ENCODE measurements around the gene HEPH. TPM values are rescaled to one million over a fixed set of nuclear protein-coding genes. Genes with fewer than 3 reads are reported as not detected.
"Not testable (repeated sequence)": the region's sequence is repeated elsewhere in the genome, so short reads cannot be mapped to it uniquely, and the experiment has no call there.

The HEPH gene
- total RNA-seq = 10 to 100 TPM in 1 of 8 experiments, 1 to 10 TPM in 6, under 1 TPM in 1; 0.31 to 51.5 (median 2.5) TPM

DNA sequence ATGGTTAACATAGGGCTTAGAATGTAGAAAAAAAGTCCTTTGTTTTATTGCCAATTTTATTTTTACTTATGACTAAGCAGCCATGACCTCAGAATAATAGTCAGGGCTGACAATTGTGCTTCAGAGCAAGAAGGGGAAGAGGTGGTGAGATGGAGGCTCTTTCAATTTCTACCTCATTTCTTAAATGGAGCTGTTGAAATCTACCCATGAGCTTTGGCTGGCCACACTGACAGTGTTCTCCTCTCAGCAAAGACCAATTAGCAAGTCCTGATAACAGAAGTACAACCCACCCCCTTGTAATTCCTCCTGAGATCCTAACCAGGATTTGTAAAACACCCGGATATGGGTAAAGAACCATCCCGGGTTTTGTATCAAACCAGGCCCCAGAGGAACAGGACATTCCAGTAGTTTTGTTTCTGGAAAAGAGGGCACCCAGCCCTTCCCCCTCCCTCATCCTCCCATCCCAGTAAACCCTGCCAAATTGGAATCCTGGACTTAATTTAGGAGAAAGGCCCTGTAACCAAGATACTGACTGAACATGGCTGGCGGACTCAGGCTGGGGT, at the start of gene HEPH:
HEPH (plus strand) TSS at position 399 of the 563 bp plus-strand sequence. CDS start 6,324 bp downstream, outside the sequence.
- 0 to 55% (median 33%) methylated on average over 1 to 2 of the region's 3 CpGs; no CpG with 5 or more reads in 7 of the 10 experiments for WGBS, 10 experiments
- no peaks in the 10 kb centered on the region for H3K4me1 ChIP-seq (replicated peaks in 1 of 2)
- ATAC-seq (replicated peaks in 6 of 8) = peak in 3 of 8 experiments; percentile 33 to 50 (median 39)
- H3K4me3 ChIP-seq = peak within 1 kb of the TSS in 4 of 5 donors; percentile 10 to 31 (median 24)
- in situ Hi-C loops (cut with MboI; ENCODE audit: low pct_unique_long_range_greater_than_20kb in 2 of 9, low sequenced_read_pairs in 9 of 9, unreplicated experiment in 9 of 9) = no loop called here
- no peak within 1 kb of the TSS for H3K27ac ChIP-seq

- ATAC-seq (replicated peaks in 6 of 8); H3K27ac ChIP-seq; H3K4me3 ChIP-seq; H3K4me1 ChIP-seq (replicated peaks in 1 of 2); in situ Hi-C loops (cut with MboI; ENCODE audit: low pct_unique_long_range_greater_than_20kb in 2 of 9, low sequenced_read_pairs in 9 of 9, unreplicated experiment in 9 of 9): not testable (repeated sequence)
- WGBS, 10 experiments = 63 to 100% (median 92%) methylated on average over 1 to 6 of the region's 6 CpGs; no CpG with 5 or more reads in 7 of the 10 experiments
These were observed 45.3 kb upstream of the HEPH start for GRCh38 chrX:66118722-66119121.

DNA sequence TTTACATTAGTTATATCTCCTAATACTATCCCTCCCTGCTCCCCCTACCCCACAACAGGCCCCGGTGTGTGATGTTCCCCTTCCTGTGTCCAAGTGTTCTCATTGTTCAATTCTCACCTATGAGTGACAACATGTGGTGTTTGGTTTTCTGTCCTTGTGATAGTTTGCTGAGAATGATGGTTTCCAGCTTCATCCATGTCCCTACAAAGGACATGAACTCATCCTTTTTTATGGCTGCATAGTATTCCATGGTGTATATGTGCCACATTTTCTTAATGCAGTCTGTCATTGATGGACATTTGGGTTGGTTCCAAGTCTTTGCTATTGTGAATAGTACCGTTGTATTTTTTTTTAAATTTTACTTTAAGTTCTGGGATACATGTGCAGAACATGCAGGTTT, 42.7 kb upstream of the HEPH start:
- ATAC-seq (replicated peaks in 6 of 8); H3K4me1 ChIP-seq (replicated peaks in 1 of 2); H3K27ac ChIP-seq; H3K4me3 ChIP-seq; in situ Hi-C loops (cut with MboI; ENCODE audit: low pct_unique_long_range_greater_than_20kb in 2 of 9, low sequenced_read_pairs in 9 of 9, unreplicated experiment in 9 of 9): not testable (repeated sequence)
- 20% methylated on average over 1 of the region's 2 CpGs; no CpG with 5 or more reads in 9 of the 10 experiments for WGBS, 10 experiments

GRCh38 chrX:66126662-66127061, 37.4 kb upstream of the HEPH start:
- 100% methylated on average over 1 of the region's 3 CpGs; no CpG with 5 or more reads in 9 of the 10 experiments for WGBS, 10 experiments
- no peak for ATAC-seq (replicated peaks in 6 of 8)
- in situ Hi-C loops (cut with MboI; ENCODE audit: low pct_unique_long_range_greater_than_20kb in 2 of 9, low sequenced_read_pairs in 9 of 9, unreplicated experiment in 9 of 9) = no loop called here

GRCh38 chrX:66130469-66130868, 33.6 kb upstream of the HEPH start:
- no peak overlapping the region for H3K4me3 ChIP-seq
- H3K27ac ChIP-seq = no peak overlapping the region
- ATAC-seq (replicated peaks in 6 of 8) = no peak
- no peaks in the 10 kb centered on the region for H3K4me1 ChIP-seq (replicated peaks in 1 of 2)
- in situ Hi-C loops (cut with MboI; ENCODE audit: low pct_unique_long_range_greater_than_20kb in 2 of 9, low sequenced_read_pairs in 9 of 9, unreplicated experiment in 9 of 9) = no loop called here

More at GRCh38 chrX:66126662-66127061, 37.4 kb upstream of the HEPH start:
- Histone ChIP-seq H3K4me3 (no peak overlapping the region), H3K27ac (no peak overlapping the region), H3K4me1 (replicated peaks in 1 of 2) (no peaks in the 10 kb centered on the region)

DNA sequence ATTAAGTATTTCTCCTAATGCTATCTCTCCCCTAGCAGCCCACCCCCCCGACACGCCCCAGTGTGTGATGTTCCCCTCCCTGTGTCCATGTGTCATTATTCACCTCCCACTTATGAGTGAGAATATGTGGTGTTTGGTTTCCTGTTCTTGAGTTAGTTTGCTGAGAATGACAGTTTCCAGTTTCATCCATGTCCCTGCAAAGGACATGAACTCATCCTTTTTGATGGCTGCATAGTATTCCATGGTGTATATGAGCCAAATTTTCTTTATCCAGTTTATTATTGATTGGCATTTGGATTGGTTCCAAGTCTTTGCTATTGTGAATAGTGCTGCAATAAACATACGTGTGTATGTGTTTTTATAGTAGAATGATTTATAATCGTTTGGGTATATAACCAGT, 28.8 kb upstream of the HEPH start:
- H3K4me1 ChIP-seq (replicated peaks in 1 of 2); H3K4me3 ChIP-seq; in situ Hi-C loops (cut with MboI; ENCODE audit: low pct_unique_long_range_greater_than_20kb in 2 of 9, low sequenced_read_pairs in 9 of 9, unreplicated experiment in 9 of 9); H3K27ac ChIP-seq; ATAC-seq (replicated peaks in 6 of 8): not testable (repeated sequence)
- WGBS, 10 experiments = 37 to 76% (median 53%) methylated on average over 2 to 3 of the region's 4 CpGs; no CpG with 5 or more reads in 7 of the 10 experiments

DNA sequence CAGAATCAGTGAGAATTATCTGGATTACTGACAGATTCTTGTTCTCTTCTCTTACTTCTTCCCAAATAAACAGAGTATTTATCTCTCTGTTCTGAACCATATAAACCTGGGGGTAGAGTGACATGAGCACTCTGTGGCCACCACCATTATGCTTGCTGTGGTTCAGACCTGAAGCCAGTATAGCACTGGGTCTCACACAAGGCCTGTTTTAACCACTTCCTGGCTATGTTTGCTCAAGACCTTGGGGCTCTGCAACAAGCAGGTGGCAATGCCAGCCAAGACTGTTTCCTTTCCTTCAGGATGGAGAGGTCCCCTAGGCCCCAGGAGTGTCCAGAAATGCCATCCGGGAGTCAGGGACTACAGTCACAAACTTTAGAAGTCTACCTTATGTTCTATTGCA, 21.7 kb upstream of the HEPH start:
- Histone ChIP-seq H3K4me3 (no peak overlapping the region), H3K4me1 (replicated peaks in 1 of 2) (no peaks in the 10 kb centered on the region), H3K27ac (no peak overlapping the region)
- ATAC-seq (replicated peaks in 6 of 8) = no peak
- WGBS, 10 experiments = 0 to 100% (median 17%) methylated on average over 1 of the region's 1 CpG; no CpG with 5 or more reads in 7 of the 10 experiments
- in situ Hi-C loops (cut with MboI; ENCODE audit: low pct_unique_long_range_greater_than_20kb in 2 of 9, low sequenced_read_pairs in 9 of 9, unreplicated experiment in 9 of 9) = no loop called here

- Histone ChIP-seq H3K27ac (no peak overlapping the region), H3K4me1 (replicated peaks in 1 of 2) (no peaks in the 10 kb centered on the region), H3K4me3 (no peak overlapping the region)
- ATAC-seq (replicated peaks in 6 of 8) = no peak
- in situ Hi-C loops (cut with MboI; ENCODE audit: low pct_unique_long_range_greater_than_20kb in 2 of 9, low sequenced_read_pairs in 9 of 9, unreplicated experiment in 9 of 9) = no loop called here
- 47 to 83% methylated on average over 2 of the region's 2 CpGs; no CpG with 5 or more reads in 8 of the 10 experiments for WGBS, 10 experiments
These were observed 19.8 kb upstream of the HEPH start for GRCh38 chrX:66144258-66144657.

- no peak overlapping the region for H3K27ac ChIP-seq
- in situ Hi-C loops (cut with MboI; ENCODE audit: low pct_unique_long_range_greater_than_20kb in 2 of 9, low sequenced_read_pairs in 9 of 9, unreplicated experiment in 9 of 9) = no loop called here
- WGBS, 10 experiments = 31 to 100% (median 67%) methylated on average over 1 of the region's 1 CpG; no CpG with 5 or more reads in 7 of the 10 experiments
- ATAC-seq (replicated peaks in 6 of 8) = no peak
- H3K4me1 ChIP-seq (replicated peaks in 1 of 2) = no peaks in the 10 kb centered on the region
- no peak overlapping the region for H3K4me3 ChIP-seq
These were observed 14.5 kb upstream of the HEPH start for GRCh38 chrX:66149519-66149918.

GRCh38 chrX:66150163-66150562, 13.9 kb upstream of the HEPH start:
- Histone ChIP-seq H3K4me3 (no peak overlapping the region), H3K4me1 (replicated peaks in 1 of 2) (no peaks in the 10 kb centered on the region), H3K27ac (no peak overlapping the region)
- no peak for ATAC-seq (replicated peaks in 6 of 8)
- in situ Hi-C loops (cut with MboI; ENCODE audit: low pct_unique_long_range_greater_than_20kb in 2 of 9, low sequenced_read_pairs in 9 of 9, unreplicated experiment in 9 of 9) = no loop called here

DNA sequence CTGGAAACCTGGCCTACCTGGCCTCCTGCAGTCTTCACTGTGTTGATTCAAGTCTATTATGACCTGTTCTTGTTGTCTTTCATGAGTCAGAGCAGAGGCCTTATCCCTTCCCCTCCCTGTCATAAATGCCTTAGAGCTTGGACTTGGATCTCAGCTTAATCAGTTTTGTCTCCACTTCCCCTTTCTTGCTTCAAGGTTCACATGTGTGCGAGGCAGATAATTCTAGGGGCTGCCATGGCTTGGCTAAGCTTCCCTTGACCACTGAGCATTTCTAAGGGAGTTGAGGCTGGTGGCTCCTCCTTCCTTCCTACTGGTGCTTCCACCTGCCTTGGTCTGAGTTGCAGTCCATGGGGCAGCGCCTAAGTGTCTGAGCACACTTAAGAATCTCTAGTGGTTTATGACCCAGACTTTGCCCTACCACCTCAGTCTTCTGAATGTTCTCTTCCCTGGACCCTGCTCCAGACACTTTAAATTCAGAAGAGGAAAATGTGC, 1.7 kb upstream of the HEPH start:
- no peaks in the 10 kb centered on the region for H3K4me1 ChIP-seq (replicated peaks in 1 of 2)
- ATAC-seq (replicated peaks in 6 of 8) = no peak
- 40 to 55% (median 40%) methylated on average over 1 to 2 of the region's 2 CpGs; no CpG with 5 or more reads in 7 of the 10 experiments for WGBS, 10 experiments
- no peak overlapping the region for H3K4me3 ChIP-seq
- no peak overlapping the region for H3K27ac ChIP-seq
- in situ Hi-C loops (cut with MboI; ENCODE audit: low pct_unique_long_range_greater_than_20kb in 2 of 9, low sequenced_read_pairs in 9 of 9, unreplicated experiment in 9 of 9) = no loop called here

GRCh38 chrX:66163447-66163846, 600 bp upstream of the HEPH start:
- Histone ChIP-seq H3K4me1 (replicated peaks in 1 of 2) (no peaks in the 10 kb centered on the region), H3K4me3 (no peak overlapping the region), H3K27ac (no peak overlapping the region)
- 17 to 100% (median 34%) methylated on average over 1 of the region's 1 CpG; no CpG with 5 or more reads in 6 of the 10 experiments for WGBS, 10 experiments
- ATAC-seq (replicated peaks in 6 of 8) = no peak
- in situ Hi-C loops (cut with MboI; ENCODE audit: low pct_unique_long_range_greater_than_20kb in 2 of 9, low sequenced_read_pairs in 9 of 9, unreplicated experiment in 9 of 9) = no loop called here

DNA sequence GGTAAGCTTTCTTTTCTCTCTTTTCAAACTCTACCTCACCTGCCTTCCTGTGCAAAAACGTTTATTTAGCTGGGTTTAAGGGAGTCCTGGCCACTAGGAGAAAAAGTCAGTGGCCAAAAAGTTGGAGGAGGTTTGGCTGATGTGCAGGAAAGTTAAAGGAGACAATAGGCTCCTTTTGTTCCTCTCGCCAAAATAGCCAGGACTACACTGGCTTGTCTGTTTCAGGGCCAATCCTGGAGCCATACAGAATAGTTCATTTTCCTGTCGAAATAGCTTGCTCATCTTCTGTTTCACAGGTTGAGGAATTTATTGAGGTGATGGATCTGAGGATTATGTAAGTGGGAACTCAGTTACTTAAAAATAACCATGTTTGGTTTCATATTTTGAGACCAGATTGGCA, 423 bp downstream of the HEPH start:
- in situ Hi-C loops (cut with MboI; ENCODE audit: low pct_unique_long_range_greater_than_20kb in 2 of 9, low sequenced_read_pairs in 9 of 9, unreplicated experiment in 9 of 9) = no loop called here
- no peak overlapping the region for H3K27ac ChIP-seq

GRCh38 chrX:66164931-66165330, 884 bp downstream of the HEPH start:
- Histone ChIP-seq H3K27ac (no peak overlapping the region), H3K4me1 (replicated peaks in 1 of 2) (no peaks in the 10 kb centered on the region), H3K4me3 (peak overlapping the region in 2 of 5 donors; percentile 18 to 31)
- no peak for ATAC-seq (replicated peaks in 6 of 8)
- in situ Hi-C loops (cut with MboI; ENCODE audit: low pct_unique_long_range_greater_than_20kb in 2 of 9, low sequenced_read_pairs in 9 of 9, unreplicated experiment in 9 of 9) = no loop called here
- 6 to 38% (median 18%) methylated on average over 1 to 2 of the region's 2 CpGs; no CpG with 5 or more reads in 6 of the 10 experiments for WGBS, 10 experiments

More for the DNA sequence above, 423 bp downstream of the HEPH start:
- Histone ChIP-seq H3K4me1 (replicated peaks in 1 of 2) (no peaks in the 10 kb centered on the region), H3K4me3 (peak overlapping the region in 4 of 5 donors; percentile 10 to 31 (median 24))
- no peak for ATAC-seq (replicated peaks in 6 of 8)
- WGBS, 10 experiments = 0 to 8% (median 0%) methylated on average over 1 to 3 of the region's 3 CpGs; no CpG with 5 or more reads in 5 of the 10 experiments
